Cerebellar nuclear complex (tissue), 1 donor: ENCODE results near the gene GSG1L2.

ENCODE experiments used
- DNase-seq, 2 experiments: peaks; one replicate each; lab custom pipeline; 2025; lab: John Stamatoyannopoulos, UW

GSG1L2 gene

DNA sequence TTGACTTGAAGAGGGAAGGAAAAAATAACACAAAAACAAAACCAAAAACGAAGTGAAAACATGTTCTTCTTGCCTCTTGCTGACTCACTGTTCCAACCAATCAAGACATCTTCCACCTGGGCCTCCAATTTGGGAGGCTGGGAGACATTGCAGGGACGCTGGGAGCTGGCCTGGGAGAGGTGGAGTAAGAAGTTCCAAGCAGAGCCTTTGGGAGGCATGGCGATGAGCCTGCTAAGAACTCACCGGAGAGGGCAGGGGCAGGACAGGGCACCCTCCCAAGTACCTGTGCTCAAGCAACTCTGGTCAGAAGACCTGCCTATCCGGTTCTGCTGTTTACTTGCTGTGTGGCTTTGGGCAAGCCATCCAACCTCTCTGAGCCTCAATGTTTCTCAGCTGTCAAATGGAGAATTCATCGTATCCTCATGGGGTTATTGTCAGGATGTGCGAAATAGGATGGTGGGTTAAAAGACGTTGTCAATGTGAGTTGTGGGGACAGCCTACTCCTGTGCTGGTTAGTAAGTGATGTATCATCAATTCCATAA lies 3.0 kb upstream of the GSG1L2 start:
- DNase-seq: no peak

- DNase-seq: no peak
These were observed 2.2 kb upstream of the GSG1L2 start for GRCh38 chr17:9824094-9824493.

DNA sequence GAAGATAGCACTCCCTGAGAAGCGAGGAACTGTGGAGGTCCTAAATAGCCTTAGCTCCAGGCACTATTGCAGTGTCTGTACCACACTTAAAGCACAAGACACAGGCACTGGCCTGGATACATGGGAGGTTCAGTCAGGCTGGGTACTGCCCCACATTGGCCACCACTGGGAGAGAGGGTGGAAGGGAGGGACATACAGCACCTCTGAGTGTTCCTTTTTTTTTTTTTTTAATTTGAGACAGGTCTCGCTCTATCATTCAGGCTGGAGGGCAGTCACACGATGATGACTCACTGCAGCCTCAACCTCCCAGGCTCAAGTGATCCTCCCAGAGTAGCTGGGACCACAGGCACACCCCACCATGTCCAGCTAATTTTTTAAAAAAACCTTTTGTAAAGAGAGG lies 1.4 kb downstream of the GSG1L2 start:
- DNase-seq: no peak

- no peak for DNase-seq
These were observed 3.1 kb downstream of the GSG1L2 start for GRCh38 chr17:9818760-9819159.

GRCh38 chr17:9817086-9817485 lies 4.8 kb downstream of the GSG1L2 start:
- DNase-seq: no peak

DNA sequence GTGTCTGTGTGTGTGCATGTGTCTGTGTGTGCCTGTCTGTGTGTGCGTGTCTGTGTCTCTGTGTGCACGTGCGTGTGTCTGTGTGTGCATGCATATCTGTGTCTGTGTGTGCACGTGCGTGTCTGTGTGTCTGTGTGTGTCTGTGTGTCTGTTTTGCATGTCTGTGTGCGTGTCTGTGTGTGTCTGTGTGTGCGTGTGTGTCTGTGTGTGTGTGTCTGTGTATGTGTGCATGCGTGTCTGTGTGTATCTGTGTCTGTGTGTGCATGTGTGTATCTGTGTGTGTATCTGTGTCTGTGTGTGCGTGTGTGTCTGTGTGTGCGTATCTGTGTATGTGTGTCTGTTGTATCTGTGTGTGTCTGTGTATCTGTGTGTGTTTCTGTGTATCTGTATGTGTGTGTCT lies 5.4 kb downstream of the GSG1L2 start:
- DNase-seq: no peak

DNA sequence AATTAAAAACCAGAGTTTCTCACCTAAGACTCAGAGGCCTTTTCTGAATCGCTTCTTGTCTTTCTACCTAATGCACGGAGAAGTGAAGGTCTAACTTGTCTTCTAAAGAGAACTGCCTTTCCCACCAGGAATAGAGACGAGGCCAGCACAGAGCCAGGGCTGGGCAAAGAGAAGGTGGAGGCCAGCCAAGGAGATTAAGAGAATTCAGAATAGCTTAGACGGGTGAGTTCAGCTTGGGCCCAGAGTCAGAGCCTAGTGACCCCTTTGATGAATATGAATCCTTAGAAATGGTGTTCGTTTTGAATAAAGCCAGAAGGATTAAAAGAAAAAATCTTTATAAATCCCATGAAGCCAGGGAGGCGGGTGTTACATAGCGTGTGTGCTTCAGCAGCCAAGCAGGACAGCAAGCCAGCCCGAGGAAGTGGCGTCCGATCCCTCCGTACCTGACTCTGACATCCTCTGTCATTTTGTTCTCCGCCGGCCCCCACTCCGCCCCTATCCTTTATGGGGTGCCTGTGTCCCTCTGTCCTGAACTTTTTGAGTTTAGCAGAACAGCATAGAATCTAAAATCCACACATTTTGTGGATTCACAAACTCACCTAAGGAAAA lies 7.4 kb downstream of the GSG1L2 start:
- DNase-seq: no peak

- no peak for DNase-seq
These were observed 8.7 kb downstream of the GSG1L2 start for GRCh38 chr17:9813166-9813565.

DNA sequence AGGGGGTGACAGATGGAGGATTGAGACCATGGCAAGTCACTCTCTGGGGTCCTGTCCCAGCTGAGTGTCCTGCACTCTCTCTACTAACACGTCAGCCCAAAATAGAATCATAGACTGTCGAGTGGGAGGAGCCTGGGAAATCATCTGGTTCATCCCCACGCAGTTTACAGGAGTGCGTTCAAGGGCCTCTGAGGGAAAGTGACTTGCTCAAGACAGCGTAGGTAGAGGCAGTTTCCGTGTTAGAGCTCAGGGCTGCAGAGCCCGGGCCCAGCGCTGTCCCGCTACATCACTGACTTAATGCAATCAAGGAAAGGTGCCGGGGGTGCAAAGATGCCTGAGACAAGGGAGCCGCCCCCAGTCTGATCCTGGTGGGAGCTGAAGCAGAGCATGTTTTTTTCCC lies 10.3 kb downstream of the GSG1L2 start:
- no peak for DNase-seq

DNA sequence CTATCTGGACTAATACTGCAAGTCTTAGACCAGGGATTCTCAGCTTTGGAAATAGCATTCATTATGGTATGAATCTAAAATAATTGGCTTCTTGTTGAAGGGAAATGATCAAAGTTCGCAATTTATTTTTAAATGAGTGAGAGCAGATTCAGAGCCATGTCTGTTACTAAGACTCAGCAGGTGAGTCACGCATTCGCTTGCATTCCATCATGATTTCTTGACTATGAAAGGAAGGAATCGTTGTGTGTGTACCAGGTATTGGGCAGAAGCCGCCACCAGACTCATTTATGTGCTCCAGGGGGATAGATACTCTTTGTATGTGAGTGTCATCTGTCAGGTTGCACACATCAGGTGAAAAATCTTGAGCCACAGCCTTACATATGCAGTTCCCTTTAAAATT lies 10.8 kb downstream of the GSG1L2 start:
- DNase-seq: no peak

- no peak for DNase-seq
These were observed 11.6 kb downstream of the GSG1L2 start for GRCh38 chr17:9810100-9810949.

GRCh38 chr17:9809409-9809808 lies 12.5 kb downstream of the GSG1L2 start:
- no peak for DNase-seq

- DNase-seq: no peak
These were observed 15.2 kb downstream of the GSG1L2 start for GRCh38 chr17:9806699-9807098.

DNA sequence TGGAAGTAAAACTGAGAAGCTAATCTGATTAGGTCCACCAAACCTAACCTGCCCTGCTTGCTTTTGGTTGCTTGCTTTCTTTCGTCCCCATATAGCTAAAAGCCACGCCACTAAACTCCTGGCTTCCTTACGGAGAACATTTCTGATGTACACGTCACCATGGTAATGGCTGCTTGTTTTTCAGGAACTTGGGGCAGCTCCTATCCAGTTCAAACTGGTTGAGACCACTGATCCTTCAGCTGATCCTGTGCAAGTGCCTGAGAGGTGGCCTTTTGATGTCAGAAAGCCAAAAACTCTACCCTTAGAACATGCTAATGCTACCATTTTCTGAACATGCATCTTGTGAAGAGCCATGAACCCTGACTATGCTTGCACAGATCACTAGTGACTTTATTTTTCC lies 16.1 kb downstream of the GSG1L2 start:
- no peak for DNase-seq

DNA sequence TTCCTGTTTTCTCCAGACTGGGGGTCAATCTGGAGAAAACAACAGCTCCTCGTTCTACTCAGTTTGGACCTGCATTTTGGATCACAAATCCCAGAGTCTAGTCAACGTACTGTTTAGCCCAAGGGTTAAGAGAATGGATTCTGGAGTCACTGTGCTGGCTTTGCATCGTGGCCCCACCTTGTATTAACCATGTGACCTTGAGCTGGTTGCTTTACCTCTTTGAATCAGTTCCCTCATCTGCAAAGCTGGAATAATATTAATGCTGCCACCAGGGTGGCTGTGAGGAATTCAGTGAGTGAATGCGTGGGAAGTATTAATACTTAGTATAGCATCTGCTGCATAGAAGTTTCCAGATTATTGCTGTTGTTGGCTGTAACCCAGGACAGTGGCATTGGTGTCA lies 19.2 kb downstream of the GSG1L2 start:
- no peak for DNase-seq

- no peak for DNase-seq
These were observed 19.6 kb downstream of the GSG1L2 start for GRCh38 chr17:9802294-9802693.

DNA sequence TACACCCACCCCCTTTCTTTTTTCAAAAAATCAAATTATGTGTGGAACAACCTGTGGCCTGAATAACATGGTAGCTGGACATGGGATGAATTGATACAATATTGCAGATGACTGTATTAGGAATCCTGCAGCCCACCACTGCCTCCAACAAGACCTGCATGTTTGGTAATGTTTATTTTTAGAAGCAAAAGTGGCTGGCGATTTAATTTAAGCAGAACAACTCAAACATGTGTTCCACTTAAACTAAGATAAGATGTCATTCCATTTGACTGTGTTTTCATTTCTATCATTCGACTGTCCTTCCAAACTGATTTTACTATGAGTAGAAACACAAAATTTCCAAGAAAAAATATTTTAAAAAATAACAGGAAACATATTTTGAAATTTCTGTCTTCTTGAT lies 20.4 kb downstream of the GSG1L2 start:
- DNase-seq: no peak

DNA sequence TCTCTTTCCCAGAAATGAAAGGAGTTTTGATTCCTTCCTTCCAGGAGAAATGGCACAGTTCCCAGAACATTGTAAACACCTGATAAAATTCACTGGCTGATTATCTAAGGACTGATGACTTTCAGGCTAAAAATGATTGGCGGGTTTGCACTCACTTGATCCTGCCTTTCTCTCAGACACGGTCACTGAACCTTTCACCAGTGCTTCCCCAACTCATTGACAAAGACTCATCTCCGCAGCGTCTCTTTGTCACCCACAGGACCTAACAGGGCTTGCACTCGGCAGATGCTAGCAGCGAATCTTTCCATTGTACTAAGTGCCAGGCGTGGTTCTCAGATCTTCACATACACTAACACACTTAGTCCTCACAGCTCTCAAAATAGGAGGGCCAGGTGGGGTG lies 23.2 kb downstream of the GSG1L2 start:
- DNase-seq: no peak

DNA sequence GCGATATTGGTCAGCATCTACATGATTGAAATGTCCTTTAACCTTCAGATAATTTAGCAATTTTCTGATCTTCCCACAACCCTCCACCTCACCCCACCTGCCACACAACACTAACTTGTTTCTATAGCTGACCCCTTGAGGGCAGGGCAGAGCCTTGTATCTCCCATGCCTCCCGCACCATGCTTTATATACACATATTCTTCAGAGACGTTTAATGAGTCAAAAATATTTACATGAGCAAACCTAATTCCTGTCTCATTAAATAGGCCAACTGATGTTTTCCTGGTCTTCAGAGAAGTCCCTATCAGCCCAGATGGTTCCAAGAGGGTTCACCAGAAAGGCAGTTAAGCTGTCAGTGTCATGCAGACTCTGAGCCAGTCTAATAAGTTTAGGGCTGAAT lies 23.9 kb downstream of the GSG1L2 start:
- no peak for DNase-seq

GRCh38 chr17:9792181-9792840 lies 29.6 kb downstream of the GSG1L2 start:
- no peak for DNase-seq

DNA sequence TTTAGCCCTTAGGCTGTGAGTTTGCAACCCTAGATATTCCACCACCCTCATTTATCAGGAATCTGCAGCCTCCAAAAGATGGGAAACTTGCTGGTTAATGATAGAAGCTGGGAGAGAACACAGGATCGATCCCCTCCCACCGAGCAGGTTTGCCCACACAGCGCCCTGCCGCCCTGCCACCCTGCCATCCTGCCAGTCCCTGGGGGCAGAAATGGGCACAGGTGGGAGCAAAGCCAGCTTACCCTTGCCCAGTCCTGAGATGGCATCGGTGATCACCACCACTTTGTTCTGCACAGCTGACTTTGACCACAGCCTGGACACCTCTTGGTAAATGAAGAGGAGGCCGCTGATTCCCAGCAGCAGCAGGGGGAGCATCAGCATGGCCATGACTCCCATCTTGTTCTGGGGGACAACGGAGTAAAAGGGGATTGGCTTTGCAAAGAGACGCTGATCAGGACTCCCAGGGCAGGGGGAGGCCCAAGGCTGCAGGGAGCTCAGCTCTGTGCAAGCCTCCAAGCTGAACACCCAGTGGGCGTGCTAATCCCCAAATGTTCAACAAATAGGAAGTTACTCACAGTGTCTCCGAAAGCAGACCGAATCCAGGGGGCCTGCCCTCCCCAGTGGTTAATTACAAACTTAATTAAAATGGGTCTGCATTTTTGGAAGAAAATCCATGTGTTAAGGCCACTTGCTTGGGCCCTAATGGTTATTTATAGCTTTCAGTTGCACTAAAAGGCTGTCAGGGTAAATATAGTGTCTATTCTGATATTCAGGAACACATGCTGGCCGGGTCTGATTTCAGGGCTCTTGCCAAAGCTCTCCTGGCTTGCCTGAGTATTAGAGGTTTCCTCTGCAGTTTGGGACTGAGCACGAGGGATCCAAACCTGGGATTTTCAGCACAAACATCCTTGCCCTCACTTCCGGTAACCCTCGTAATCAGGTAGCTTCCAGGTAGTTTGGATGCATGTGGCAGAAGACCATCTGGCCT lies 30.7 kb downstream of the GSG1L2 start, which contains the start of gene DHRS7C:
Gene DHRS7C (minus strand): TSS at position 704 of the 988 bp plus-strand sequence. CDS start 308 bp downstream, at position 396.
- no peak for DNase-seq

DNA sequence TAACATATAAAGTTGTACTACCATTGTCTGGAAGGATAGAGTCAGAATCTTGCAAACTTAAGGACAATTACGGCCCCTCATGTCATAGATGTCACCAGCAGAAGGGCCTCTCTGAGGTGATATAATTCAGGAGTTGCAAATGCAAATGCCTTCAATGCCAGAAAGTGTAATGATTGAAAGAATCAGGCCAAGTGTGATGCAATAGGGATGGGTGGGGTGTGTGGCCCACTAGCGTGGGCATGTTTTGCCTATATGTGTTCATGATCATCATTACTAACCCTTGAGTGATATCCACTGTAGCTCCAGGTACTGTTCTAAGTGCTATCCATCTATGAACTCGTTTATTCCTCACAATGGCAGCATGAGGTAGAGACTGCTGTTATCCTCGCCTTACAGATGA lies 31.6 kb downstream of the GSG1L2 start:
- no peak for DNase-seq
